ENCODE data around the gene CYP2W1.

CYP2W1 gene

GRCh38 chr7:988963-989529 lies 6.1 kb downstream of the CYP2W1 start:
- Histone ChIP-seq H3K36me3 (ENCODE audit: insufficient read depth, low read length) (no peaks in the 10 kb centered on the region), H3K9ac (ENCODE audit: insufficient read length) (no peak overlapping the region), H3K27ac (peak overlapping the region; percentile 36; the same call in 1 of the 2 replicates), H3K4me3 (0 out of 2 replicates have a peak overlapping the region, but pooled peaks have one; percentile 9), H3K9me3 (ENCODE audit: low read depth, low read length) (no peaks in the 10 kb centered on the region)
- no peak for TF ChIP-seq FOXP2 (optimal IDR thresholded peaks at IDR 0.05; ENCODE audit: control extremely low read depth, extremely low read length, insufficient read depth)
- no peak for TF ChIP-seq POLR2AphosphoS5 (IDR thresholded peaks at IDR 0.05; ENCODE audit: borderline replicate concordance, low read depth, low read length)
- no peak for TF ChIP-seq EZH2 (IDR thresholded peaks at IDR 0.05)
- DNase-seq (ENCODE audit: low read depth, low spot score): no peak

DNA sequence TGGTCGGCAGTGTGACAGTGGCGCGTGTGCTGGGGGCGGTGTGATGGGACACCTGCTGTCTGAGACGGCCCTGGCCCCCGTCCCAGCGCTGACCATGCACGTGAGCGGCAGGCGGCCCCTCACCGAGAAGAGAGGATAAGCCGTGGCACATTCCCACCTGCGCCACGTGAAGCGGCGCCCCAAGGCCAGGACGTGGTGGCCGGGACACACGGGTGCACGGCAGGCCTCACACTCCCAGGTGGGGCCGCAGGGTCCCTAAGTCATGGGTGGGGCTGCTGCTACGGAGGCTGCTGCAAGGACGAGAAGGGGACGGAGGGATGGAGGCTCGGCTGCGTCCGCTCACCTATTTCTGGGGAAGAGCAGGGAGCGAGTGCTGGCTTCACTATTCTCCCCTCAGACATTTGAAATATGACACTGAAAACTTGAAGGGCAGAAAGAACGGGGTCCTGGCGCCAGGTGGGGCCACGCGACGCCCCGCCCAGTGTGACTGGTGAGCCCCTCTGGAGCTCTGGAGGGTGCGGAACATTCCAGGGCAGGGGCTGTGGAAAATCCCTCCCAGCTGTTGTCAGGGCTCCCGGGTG lies 7.5 kb downstream of the CYP2W1 start:
- Histone ChIP-seq H3K9me3 (ENCODE audit: low read depth, low read length) (no peaks in the 10 kb centered on the region), H3K4me3 (no peak overlapping the region), H3K27ac (no peak overlapping the region), H3K36me3 (ENCODE audit: insufficient read depth, low read length) (no peaks in the 10 kb centered on the region), H3K9ac (ENCODE audit: insufficient read length) (no peak overlapping the region)
- no peak for TF ChIP-seq POLR2AphosphoS5 (IDR thresholded peaks at IDR 0.05; ENCODE audit: borderline replicate concordance, low read depth, low read length)
- TF ChIP-seq FOXP2 (optimal IDR thresholded peaks at IDR 0.05; ENCODE audit: control extremely low read depth, extremely low read length, insufficient read depth): no peak
- TF ChIP-seq EZH2 (IDR thresholded peaks at IDR 0.05): no peak
- no peak for DNase-seq (ENCODE audit: low read depth, low spot score)

- H3K9ac ChIP-seq (ENCODE audit: insufficient read length): no peak overlapping the region
- no peaks in the 10 kb centered on the region for H3K36me3 ChIP-seq (ENCODE audit: insufficient read depth, low read length)
Observed at GRCh38 chr7:990933-991728, 8.2 kb downstream of the CYP2W1 start.

DNA sequence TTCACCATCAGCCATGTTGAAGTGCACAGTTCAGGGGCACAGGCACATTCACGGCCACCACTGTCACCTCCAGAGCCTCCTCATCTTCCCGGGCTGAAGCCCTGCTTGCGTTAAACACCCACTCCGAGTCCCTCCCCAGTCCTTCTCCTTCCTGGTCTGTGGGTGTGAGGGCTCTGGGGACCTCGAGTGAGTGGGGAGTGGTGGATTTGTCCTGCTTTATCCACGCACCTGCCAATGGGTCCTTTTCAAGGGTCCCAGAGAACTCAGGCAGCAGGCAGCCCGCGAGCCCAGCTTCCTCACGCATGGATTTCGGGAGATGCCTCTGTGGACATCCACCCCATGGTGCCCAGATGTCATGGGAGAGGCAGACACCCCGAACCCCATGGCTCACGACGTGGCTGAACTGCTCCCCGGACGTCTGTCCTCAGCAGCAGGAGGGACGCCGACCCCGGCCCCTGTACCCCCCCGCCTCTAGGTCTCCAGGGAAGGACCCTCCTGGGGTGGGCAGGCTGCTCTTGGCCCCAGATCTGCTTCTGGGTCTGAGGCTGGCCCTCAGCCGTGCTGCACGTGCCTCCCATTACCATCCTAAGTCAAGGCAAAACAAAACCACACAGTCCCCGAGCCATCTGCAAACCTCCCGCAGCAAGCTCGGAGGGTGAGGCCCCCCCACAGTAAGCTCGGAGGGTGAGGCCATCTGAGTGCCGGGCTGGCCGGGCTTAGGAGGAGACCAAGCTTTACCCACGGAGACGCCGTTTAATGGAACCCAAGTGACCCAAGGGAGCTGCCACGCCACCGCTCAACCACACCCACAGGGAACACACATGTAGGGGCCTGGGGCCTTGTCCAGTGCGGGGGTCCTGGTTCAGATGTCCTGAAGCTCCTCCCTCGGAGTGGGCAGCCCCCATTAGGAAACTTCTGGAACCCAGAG lies 9.0 kb downstream of the CYP2W1 start:
- no peak for DNase-seq (ENCODE audit: low read depth, low spot score)
- H3K9ac ChIP-seq (ENCODE audit: insufficient read length): no peak overlapping the region
- no peak overlapping the region for H3K27ac ChIP-seq
- H3K9me3 ChIP-seq (ENCODE audit: low read depth, low read length): no peaks in the 10 kb centered on the region
- no peak for TF ChIP-seq EZH2 (IDR thresholded peaks at IDR 0.05)
- no peak for TF ChIP-seq POLR2AphosphoS5 (IDR thresholded peaks at IDR 0.05; ENCODE audit: borderline replicate concordance, low read depth, low read length)
- TF ChIP-seq FOXP2 (optimal IDR thresholded peaks at IDR 0.05; ENCODE audit: control extremely low read depth, extremely low read length, insufficient read depth): no peak
- no peaks in the 10 kb centered on the region for H3K36me3 ChIP-seq (ENCODE audit: insufficient read depth, low read length)
- H3K4me3 ChIP-seq: no peak overlapping the region

More at GRCh38 chr7:990933-991728, 8.2 kb downstream of the CYP2W1 start:
- TF ChIP-seq FOXP2 (optimal IDR thresholded peaks at IDR 0.05; ENCODE audit: control extremely low read depth, extremely low read length, insufficient read depth): no peak
- Histone ChIP-seq H3K4me3 (no peak overlapping the region), H3K27ac (no peak overlapping the region), H3K9me3 (ENCODE audit: low read depth, low read length) (no peaks in the 10 kb centered on the region)
- no peak for DNase-seq (ENCODE audit: low read depth, low spot score)

- Histone ChIP-seq H3K9me3 (ENCODE audit: low read depth, low read length) (no peaks in the 10 kb centered on the region), H3K9ac (ENCODE audit: insufficient read length) (no peak overlapping the region), H3K4me3 (no peak overlapping the region), H3K36me3 (ENCODE audit: insufficient read depth, low read length) (no peaks in the 10 kb centered on the region), H3K27ac (no peak overlapping the region)
- TF ChIP-seq POLR2AphosphoS5 (IDR thresholded peaks at IDR 0.05; ENCODE audit: borderline replicate concordance, low read depth, low read length) (no peak), EZH2 (IDR thresholded peaks at IDR 0.05) (no peak), FOXP2 (optimal IDR thresholded peaks at IDR 0.05; ENCODE audit: control extremely low read depth, extremely low read length, insufficient read depth) (no peak)
- no peak for DNase-seq (ENCODE audit: low read depth, low spot score)
Observed at GRCh38 chr7:992709-993607, 10.0 kb downstream of the CYP2W1 start.

DNA sequence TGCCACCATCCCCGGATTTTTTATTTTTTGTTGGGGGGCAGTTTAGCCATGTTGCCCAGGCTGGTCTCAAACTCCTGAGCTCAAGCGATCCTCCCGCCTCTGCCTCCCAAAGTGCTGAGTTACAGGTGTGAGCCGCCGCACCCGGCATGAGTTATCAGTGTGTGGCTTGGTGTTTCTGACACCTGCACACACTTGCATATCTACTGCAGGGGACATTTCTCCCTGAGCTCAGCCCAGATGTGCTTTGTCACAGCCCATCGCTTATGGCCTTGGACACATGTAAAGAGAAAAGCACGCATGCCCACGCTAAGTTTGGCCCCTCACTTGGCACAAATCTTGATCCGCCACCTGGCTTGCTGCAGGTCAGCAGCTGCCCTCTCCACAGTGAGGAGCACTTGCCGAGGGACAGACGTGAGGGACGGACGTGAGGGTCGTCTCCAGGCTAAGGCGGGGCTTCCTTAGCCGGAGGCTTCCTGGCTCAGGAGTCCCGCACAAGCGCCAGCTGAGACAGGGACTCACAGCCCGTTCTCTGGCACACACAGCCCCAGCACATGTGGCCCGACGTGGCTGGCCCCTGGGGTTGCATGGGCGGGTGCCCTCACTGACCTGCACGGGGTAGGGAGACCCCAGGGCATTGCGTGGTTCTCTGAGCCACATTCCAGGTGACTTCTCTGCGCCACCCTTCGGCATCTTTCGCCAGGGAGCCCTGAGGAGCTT lies 11.8 kb downstream of the CYP2W1 start:
- Histone ChIP-seq H3K4me3 (no peak overlapping the region), H3K9ac (ENCODE audit: insufficient read length) (no peak overlapping the region)
- TF ChIP-seq POLR2AphosphoS5 (IDR thresholded peaks at IDR 0.05; ENCODE audit: borderline replicate concordance, low read depth, low read length) (no peak), EZH2 (IDR thresholded peaks at IDR 0.05) (no peak), FOXP2 (optimal IDR thresholded peaks at IDR 0.05; ENCODE audit: control extremely low read depth, extremely low read length, insufficient read depth) (no peak)

DNA sequence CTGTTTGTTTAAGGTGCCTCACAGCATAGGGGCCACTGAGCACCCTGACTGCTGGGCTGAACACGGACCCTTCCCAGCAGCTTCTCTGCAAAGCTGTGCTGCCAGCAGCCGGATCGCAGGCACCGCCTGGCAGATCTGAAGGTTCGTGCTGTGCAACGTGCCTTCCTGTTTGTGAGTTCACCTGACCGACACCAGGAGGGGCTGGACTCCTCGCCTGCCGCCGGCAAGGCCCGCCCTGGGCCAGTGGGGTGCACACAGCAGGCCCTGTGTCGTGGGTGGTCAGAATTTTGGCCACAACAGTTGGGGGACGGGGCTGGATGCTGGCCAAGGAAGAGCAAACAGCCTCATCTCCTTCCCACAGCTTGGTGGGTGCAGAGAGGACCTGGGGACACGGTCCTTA lies 12.6 kb downstream of the CYP2W1 start:
- Histone ChIP-seq H3K9me3 (ENCODE audit: low read depth, low read length) (no peaks in the 10 kb centered on the region), H3K9ac (ENCODE audit: insufficient read length) (no peak overlapping the region), H3K36me3 (ENCODE audit: insufficient read depth, low read length) (no peaks in the 10 kb centered on the region), H3K4me3 (no peak overlapping the region), H3K27ac (no peak overlapping the region)
- DNase-seq (ENCODE audit: low read depth, low spot score): no peak
- TF ChIP-seq FOXP2 (optimal IDR thresholded peaks at IDR 0.05; ENCODE audit: control extremely low read depth, extremely low read length, insufficient read depth) (no peak), POLR2AphosphoS5 (IDR thresholded peaks at IDR 0.05; ENCODE audit: borderline replicate concordance, low read depth, low read length) (no peak), EZH2 (IDR thresholded peaks at IDR 0.05) (no peak)

More for the DNA sequence above, 11.8 kb downstream of the CYP2W1 start:
- H3K9me3 ChIP-seq (ENCODE audit: low read depth, low read length): no peaks in the 10 kb centered on the region
- no peak overlapping the region for H3K27ac ChIP-seq
- no peaks in the 10 kb centered on the region for H3K36me3 ChIP-seq (ENCODE audit: insufficient read depth, low read length)
- DNase-seq (ENCODE audit: low read depth, low spot score): no peak

Data from SK-N-MC (cell line).